Kidney (tissue), 14 donors: ENCODE results near the gene ZNF516. TPM values are rescaled to one million over a fixed set of nuclear protein-coding genes. Genes with fewer than 3 reads are reported as not detected.

Source experiments
- DNase-seq, 5 donors: peaks; one replicate each; pipeline ENCODE4 v3.0.0-alpha.2; 2013 to 2020
- FAIRE-seq: peaks from 2 replicates; lab custom pipeline; 2012; peaks lifted over from hg19 to GRCh38; lab: Jason Lieb, UNC
- H3K27ac ChIP-seq, 2 donors: one replicate each; pipeline ENCODE4 v1.7.0; 2013; ENCODE audit warnings: low read depth in 2 of 2, low read length in 2 of 2, inconsistent platforms in 1 of 2
- H3K27me3 ChIP-seq: one replicate; pipeline ENCODE4 v1.7.1; 2013; ENCODE audit warnings: low read length, inconsistent platforms; ENCODE audit not compliant: control insufficient read depth, insufficient read depth
- H3K36me3 ChIP-seq, 3 donors: one replicate each; pipeline versions ENCODE4 v1.7.0 to v1.7.1; 2013; ENCODE audit warnings: low read length in 3 of 3, control low read depth in 1 of 3, inconsistent platforms in 1 of 3; ENCODE audit not compliant: insufficient read depth in 3 of 3, control insufficient read depth in 2 of 3
- H3K4me1 ChIP-seq, 3 donors: one replicate each; pipeline versions ENCODE4 v1.7.0 to v1.7.1; 2013; ENCODE audit warnings: low read length in 3 of 3, inconsistent platforms in 1 of 3, low read depth in 1 of 3; ENCODE audit not compliant: control insufficient read depth in 2 of 3, insufficient read depth in 2 of 3
- H3K4me3 ChIP-seq, 3 donors: one replicate each; pipeline versions ENCODE4 v1.7.0 to v1.8.1; 2013; ENCODE audit warnings: low read length in 3 of 3, control low read depth in 1 of 3, inconsistent platforms in 1 of 3
- H3K9ac ChIP-seq, 3 donors: one replicate each; pipeline versions ENCODE4 v1.7.0 to v1.7.1; 2013; ENCODE audit warnings: low read length in 3 of 3, control low read depth in 1 of 3, inconsistent platforms in 1 of 3
- H3K9me3 ChIP-seq, 3 donors: one replicate each; pipeline versions ENCODE4 v1.7.0 to v1.7.1; 2013; ENCODE audit warnings: low read length in 3 of 3, control low read depth in 1 of 3, inconsistent platforms in 1 of 3; ENCODE audit not compliant: control insufficient read depth in 2 of 3, insufficient read depth in 1 of 3
- CTCF ChIP-seq: IDR thresholded peaks from 3 replicates; pipeline ENCODE4 v1.5.1; 2012; ENCODE audit warnings: mild to moderate bottlenecking, moderate library complexity, borderline replicate concordance; ENCODE audit not compliant: insufficient read depth; ENCODE audit errors: extremely low read depth
- intact Hi-C: fragments of 100-400 bp; cut with DNase I; formaldehyde crosslinking; loops from one replicate; pipeline ENCODE4 v1.11.1; 2022
- polyA plus RNA-seq: library from polyadenylated mRNA; stranded (reverse); fragments of 350-450 nt; fragmentation: Illumina TruSeq; extraction: RNeasy Lipid Tissue Mini Kit (QIAGEN cat#74804); gene quantifications from one replicate; pipeline ENCODE4 v1.2.3, GENCODE V29; 2014; ENCODE audit warnings: low read depth, low replicate concordance; ENCODE audit not compliant: insufficient read depth
- total RNA-seq: library from RNA; stranded (reverse); fragmentation: NEBNext Ultra II Directional; extraction: Animal tissue kit (Norgen Biotek cat#: 25700); gene quantifications from one replicate; pipeline ENCODE4 v1.2.1, GENCODE V29; 2021
- donor health status: control.
- donor health status: control.
- donor health status: control.
- donor health status: control.
- donor health status: control.
- donor health status: DM: yes; HTN: yes; CAD: no.
- donor health status: Normal renal cell carcinoma (clear cell type).

The ZNF516 gene
- total and polyA plus RNA-seq, 2 donors from 2014 or later = 6.7 to 28.7 TPM

GRCh38 chr18:76379226-76380126, 115.6 kb downstream of the ZNF516 start:
- Histone ChIP-seq H3K9ac (no peak overlapping the region), H3K4me3 (no peak overlapping the region), H3K9me3 (no peaks in the 10 kb centered on the region), H3K27ac (no peak overlapping the region), H3K36me3 (peaks cover 0 to 18% (median 2%) of the 10 kb centered on the region in 3 donors), H3K27me3 (no peaks in the 10 kb centered on the region), H3K4me1 (no peaks in the 10 kb centered on the region)
- TF ChIP-seq CTCF = no peak
- DNase-seq = no peak
- FAIRE-seq = no peak
- intact Hi-C loops = no loop called here

- FAIRE-seq = no peak
- no peak for TF ChIP-seq CTCF
- Histone ChIP-seq H3K4me3 (no peak overlapping the region), H3K9me3 (no peaks in the 10 kb centered on the region), H3K4me1 (no peaks in the 10 kb centered on the region), H3K9ac (no peak overlapping the region), H3K27ac (no peak overlapping the region), H3K36me3 (peaks cover 0 to 18% (median 2%) of the 10 kb centered on the region in 3 donors), H3K27me3 (no peaks in the 10 kb centered on the region)
- DNase-seq = no peak
- intact Hi-C loops = no loop called here
Observed at GRCh38 chr18:76378526-76379215, 116.4 kb downstream of the ZNF516 start.

- Histone ChIP-seq H3K36me3 (peaks cover 0 to 18% (median 2%) of the 10 kb centered on the region in 3 donors), H3K27ac (no peak overlapping the region), H3K4me1 (no peaks in the 10 kb centered on the region), H3K27me3 (no peaks in the 10 kb centered on the region), H3K4me3 (no peak overlapping the region), H3K9me3 (no peaks in the 10 kb centered on the region), H3K9ac (no peak overlapping the region)
- DNase-seq (no peak), FAIRE-seq (no peak)
- intact Hi-C loops = no loop called here
- TF ChIP-seq CTCF = no peak
Observed at GRCh38 chr18:76377359-76377756, 117.7 kb downstream of the ZNF516 start.
